Right cardiac atrium (tissue), 5 donors: ENCODE data around the gene SMS. TPM values are rescaled to one million over a fixed set of nuclear protein-coding genes. Genes with fewer than 3 reads are reported as not detected.

Experiments used
- ATAC-seq, 2 donors: fragments of 200-7000 bp; cut with Tn5 transposase; one replicate each; pipeline versions ENCODE4 v1.8.0 to v1.9.1; 2020; ENCODE audit warnings: moderate library complexity in 2 of 2, mild to moderate bottlenecking in 1 of 2
- DNase-seq, 3 donors: peaks; one replicate each; pipeline ENCODE4 v3.0.0-alpha.2; 2020
- H3K27ac ChIP-seq: one replicate; pipeline ENCODE4 v1.5.1; 2013; ENCODE audit warnings: mild to moderate bottlenecking, low read length, control low read depth, moderate library complexity
- H3K27me3 ChIP-seq: one replicate; pipeline ENCODE4 v1.6.1; 2013; ENCODE audit not compliant: control insufficient read depth, insufficient read depth
- H3K4me1 ChIP-seq: one replicate; pipeline ENCODE4 v1.6.1; 2013; ENCODE audit warnings: low read length; ENCODE audit not compliant: control insufficient read depth, insufficient read depth
- H3K4me3 ChIP-seq: one replicate; pipeline ENCODE4 v1.5.1; 2013; ENCODE audit warnings: low read length, control low read depth
- H3K9me3 ChIP-seq: one replicate; pipeline ENCODE4 v1.6.1; 2013; ENCODE audit warnings: low read length; ENCODE audit not compliant: control insufficient read depth
- WGBS: extraction: QIAGEN DNeasy Blood & Tissue Kit; methylation state at CpG from one replicate; pipeline ENCODE4 v1.1.7; 2013; 5-methylcytosine and 5-hydroxymethylcytosine counted together
- intact Hi-C, 4 donors: fragments of 100-400 bp; cut with DNase I; formaldehyde crosslinking; loops; one replicate each; pipeline versions ENCODE4 v1.11.0 to v1.14.0; 2022 to 2023
- polyA plus RNA-seq: library from polyadenylated mRNA; stranded (reverse); fragments of 200-250 nt; gene quantifications from one replicate; pipeline ENCODE4 v1.2.3, GENCODE V29; 2013
- total RNA-seq, 4 donors: library from RNA; stranded (reverse); fragmentation: NEBNext Ultra II Directional; extraction: Animal tissue kit (Norgen Biotek cat#: 25700); gene quantifications; one replicate each; pipeline ENCODE4 v1.2.1, GENCODE V29; 2021
- donor health status: healthy with polysubstance abuse.
- donor health status: DM: no; HTN: yes; CAD: no.
- donor health status: DM: no; HTN: no; CAD: no.
- donor health status: DM: no; HTN: yes; CAD: no; lungs with severe emphysema.
- donor health status: DM: yes; HTN: yes; CAD: no.

The SMS gene
- total and polyA plus RNA-seq, 5 donors = 44.7 to 62.8 (median 55.6) TPM

GRCh38 chrX:22037911-22038537 is 97.5 kb downstream of the SMS start:
- WGBS = 91% methylated on average over 13 of the region's 13 CpGs
- H3K4me3 ChIP-seq = no peak overlapping the region
- no peak overlapping the region for H3K27ac ChIP-seq
- intact Hi-C loops = no loop called here
- DNase-seq = no peak
- no peaks in the 10 kb centered on the region for H3K9me3 ChIP-seq
- H3K4me1 ChIP-seq = no peaks in the 10 kb centered on the region
- H3K27me3 ChIP-seq = no peaks in the 10 kb centered on the region
- no peak for ATAC-seq

DNA sequence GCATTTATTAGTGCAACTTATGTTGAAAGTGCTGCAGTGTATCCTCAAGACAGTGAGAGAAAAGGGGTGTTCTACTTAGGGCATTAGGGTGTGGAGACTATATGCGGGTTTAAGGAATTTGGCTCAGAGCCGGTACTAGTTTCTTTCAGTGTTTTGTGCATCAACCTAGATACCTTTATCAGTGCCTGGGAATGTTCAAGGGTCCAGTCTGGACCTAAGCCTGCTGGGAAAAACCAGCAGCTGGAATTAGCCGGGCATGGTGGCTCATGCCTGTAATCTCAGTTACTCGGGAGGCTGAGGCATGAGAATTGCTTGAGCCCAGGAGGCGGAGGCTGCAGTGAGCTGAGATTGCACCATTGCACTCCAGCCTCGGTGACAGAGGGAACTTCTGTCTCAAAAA is 99.0 kb downstream of the SMS start:
- 85% methylated on average over 6 of the region's 6 CpGs for WGBS
- no peaks in the 10 kb centered on the region for H3K4me1 ChIP-seq
- no peaks in the 10 kb centered on the region for H3K27me3 ChIP-seq
- no peak for ATAC-seq
- DNase-seq = no peak
- no peak overlapping the region for H3K4me3 ChIP-seq
- intact Hi-C loops = no loop called here
- H3K9me3 ChIP-seq = no peaks in the 10 kb centered on the region
- no peak overlapping the region for H3K27ac ChIP-seq

DNA sequence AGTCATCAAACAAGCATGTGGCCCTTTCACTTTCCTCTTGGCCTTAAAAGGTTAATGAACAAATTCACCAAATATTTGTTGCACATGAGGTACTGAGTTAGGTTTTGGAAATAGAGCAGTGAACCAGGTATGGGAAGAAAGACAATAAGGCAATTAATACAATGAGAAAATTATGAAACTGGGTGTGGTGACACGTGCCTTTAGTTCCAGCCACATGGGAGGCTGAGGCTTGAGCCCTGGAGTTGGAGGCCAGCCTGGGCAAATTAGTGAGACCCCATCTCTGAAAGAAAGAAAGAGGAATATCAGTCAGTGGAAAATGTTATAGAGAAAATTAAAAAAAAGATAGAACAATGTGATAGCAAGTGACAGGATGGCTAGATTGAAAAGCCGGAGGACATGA is 99.7 kb downstream of the SMS start:
- Histone ChIP-seq H3K27ac (no peak overlapping the region), H3K9me3 (no peaks in the 10 kb centered on the region), H3K4me1 (no peaks in the 10 kb centered on the region), H3K27me3 (no peaks in the 10 kb centered on the region), H3K4me3 (no peak overlapping the region)
- WGBS = 93% methylated on average over 2 of the region's 2 CpGs
- DNase-seq (no peak), ATAC-seq (no peak)
- intact Hi-C loops = no loop called here

GRCh38 chrX:22041907-22042530 is 101.5 kb downstream of the SMS start:
- Histone ChIP-seq H3K27ac (no peak overlapping the region), H3K27me3 (no peaks in the 10 kb centered on the region), H3K4me3 (no peak overlapping the region), H3K4me1 (no peaks in the 10 kb centered on the region), H3K9me3 (no peaks in the 10 kb centered on the region)
- no peak for ATAC-seq
- intact Hi-C loops = no loop called here
- 83% methylated on average over 11 of the region's 11 CpGs for WGBS
- no peak for DNase-seq

DNA sequence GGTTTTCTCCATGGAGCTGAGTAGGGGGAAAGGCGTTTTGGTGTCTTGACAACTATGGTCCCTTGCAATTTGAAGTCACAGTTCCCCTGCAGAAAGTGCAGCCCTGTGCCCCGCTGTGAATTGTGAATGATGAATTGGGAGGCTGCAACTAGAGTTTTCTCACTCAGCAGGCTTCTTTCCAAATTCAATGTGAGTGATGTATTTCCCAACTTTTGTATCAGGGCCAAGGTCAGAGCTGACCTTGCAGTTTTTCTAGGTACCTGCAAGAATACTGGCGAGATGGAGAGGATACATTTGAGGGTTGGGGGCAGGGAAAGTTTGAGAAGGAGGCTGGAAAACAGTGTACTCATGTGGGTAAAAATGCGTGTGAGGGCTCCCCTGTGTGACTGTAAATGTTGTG is 103.4 kb downstream of the SMS start:
- Histone ChIP-seq H3K4me1 (no peaks in the 10 kb centered on the region), H3K27ac (no peak overlapping the region), H3K4me3 (no peak overlapping the region), H3K27me3 (no peaks in the 10 kb centered on the region), H3K9me3 (no peaks in the 10 kb centered on the region)
- no peak for DNase-seq
- 64% methylated on average over 4 of the region's 4 CpGs for WGBS
- ATAC-seq = no peak
- intact Hi-C loops = no loop called here

Other genes with a start within 250 kb of the SMS start
- 100 to 1,000 TPM; 422 to 570 (median 436) TPM for gene SMPX, start 182.6 kb upstream of the SMS start, total RNA-seq
- gene SMPX, start 182.6 kb upstream of the SMS start, polyA plus RNA-seq = 714 TPM
- 10 to 100 TPM; 12.2 to 12.7 (median 12.3) TPM for gene MBTPS2, start 101.1 kb upstream of the SMS start, total RNA-seq
- gene MBTPS2, start 101.1 kb upstream of the SMS start, polyA plus RNA-seq = 5.0 TPM
- under 1 TPM; 0.43 to 0.91 (median 0.53) TPM for gene YY2, start 84.7 kb upstream of the SMS start, total RNA-seq
- 0.57 TPM for gene YY2, start 84.7 kb upstream of the SMS start, polyA plus RNA-seq
- gene PHEX, start 91.6 kb downstream of the SMS start, total RNA-seq = under 1 TPM in 2 of 4 donors, not detected in 2; 0.08 to 0.29 TPM
- 0.02 TPM for gene PHEX, start 91.6 kb downstream of the SMS start, polyA plus RNA-seq